Tibial nerve (tissue), 4 donors: ENCODE data around the gene DLGAP1.

Source experiments
- CTCF ChIP-seq, 5 experiments: fragments of 200-600 bp in 3 of 5; fragments of 450-650 bp in 2 of 5; sonication (generic) in 3 of 5; IDR thresholded peaks; one replicate each; pipeline ENCODE4 v1.5.1; 2016 to 2019; ENCODE audit warnings: antibody characterized with exemption in 5 of 5, mild to moderate bottlenecking in 3 of 5, moderate library complexity in 2 of 5
- EP300 ChIP-seq, 2 donors: sonication (generic); formaldehyde crosslinking; IDR thresholded peaks; one replicate each; pipeline ENCODE4 v1.6.1; 2017; ENCODE audit warnings: antibody characterized with exemption in 2 of 2, mild to moderate bottlenecking in 1 of 2
- POLR2A ChIP-seq, 2 donors: fragments of 450-650 bp; IDR thresholded peaks; one replicate each; pipeline ENCODE4 v1.6.1; 2017; ENCODE audit warnings: antibody characterized with exemption in 2 of 2, mild to moderate bottlenecking in 2 of 2, moderate library complexity in 2 of 2

- TF ChIP-seq EP300 (IDR thresholded peaks at IDR 0.05) (no peak), CTCF (IDR thresholded peaks at IDR 0.05) (no peak), POLR2A (IDR thresholded peaks at IDR 0.05) (no peak)
Observed at GRCh38 chr18:3631887-3632286, 823.2 kb downstream of the DLGAP1 start.
